Fibroblast of pulmonary artery (primary cell): ENCODE measurements around the gene AKAP12.

Experiments used
- DNase-seq: peaks from one replicate; pipeline ENCODE4 v3.0.0-alpha.2; 2010; ENCODE audit warnings: low read depth
- H3K4me3 ChIP-seq: replicated peaks from 2 replicates; pipeline ENCODE4 v1.5.1; 2011; ENCODE audit warnings: low read depth, mild to moderate bottlenecking, control low read depth, low read length, moderate library complexity
- TF ChIP-seq, protein P1 (sequence below): IDR thresholded peaks from 2 replicates; pipeline ENCODE4 v1.5.1; 2011; ENCODE audit warnings: mild to moderate bottlenecking, control low read depth, low read length, inconsistent platforms; ENCODE audit errors: missing control alignments

Gene AKAP12

GRCh38 chr6:151320140-151320539 is 80.4 kb downstream of the AKAP12 start:
- TF ChIP-seq, protein P1, sequence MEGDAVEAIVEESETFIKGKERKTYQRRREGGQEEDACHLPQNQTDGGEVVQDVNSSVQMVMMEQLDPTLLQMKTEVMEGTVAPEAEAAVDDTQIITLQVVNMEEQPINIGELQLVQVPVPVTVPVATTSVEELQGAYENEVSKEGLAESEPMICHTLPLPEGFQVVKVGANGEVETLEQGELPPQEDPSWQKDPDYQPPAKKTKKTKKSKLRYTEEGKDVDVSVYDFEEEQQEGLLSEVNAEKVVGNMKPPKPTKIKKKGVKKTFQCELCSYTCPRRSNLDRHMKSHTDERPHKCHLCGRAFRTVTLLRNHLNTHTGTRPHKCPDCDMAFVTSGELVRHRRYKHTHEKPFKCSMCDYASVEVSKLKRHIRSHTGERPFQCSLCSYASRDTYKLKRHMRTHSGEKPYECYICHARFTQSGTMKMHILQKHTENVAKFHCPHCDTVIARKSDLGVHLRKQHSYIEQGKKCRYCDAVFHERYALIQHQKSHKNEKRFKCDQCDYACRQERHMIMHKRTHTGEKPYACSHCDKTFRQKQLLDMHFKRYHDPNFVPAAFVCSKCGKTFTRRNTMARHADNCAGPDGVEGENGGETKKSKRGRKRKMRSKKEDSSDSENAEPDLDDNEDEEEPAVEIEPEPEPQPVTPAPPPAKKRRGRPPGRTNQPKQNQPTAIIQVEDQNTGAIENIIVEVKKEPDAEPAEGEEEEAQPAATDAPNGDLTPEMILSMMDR = no peak
- no peak overlapping the region for H3K4me3 ChIP-seq

DNA sequence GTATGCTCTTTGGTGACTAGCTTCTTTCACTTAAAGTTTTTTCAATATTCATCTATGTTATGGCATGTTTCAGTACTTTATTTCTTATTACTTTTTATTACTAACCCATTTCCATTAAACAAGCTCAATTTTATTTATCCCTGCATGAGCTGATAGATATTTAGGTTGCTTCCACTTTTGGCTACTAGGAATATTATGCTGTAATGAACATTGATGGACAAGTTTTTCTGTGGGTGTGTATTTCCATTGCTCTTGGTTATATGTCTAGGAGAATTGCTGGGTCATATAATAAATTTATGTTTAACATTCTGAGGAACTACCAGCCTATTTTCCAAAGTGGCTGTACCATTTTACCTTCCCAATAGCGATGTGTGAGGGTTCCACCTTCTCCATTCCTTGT is 81.7 kb downstream of the AKAP12 start:
- no peak for DNase-seq
- TF ChIP-seq, protein P1 = no peak
- no peak overlapping the region for H3K4me3 ChIP-seq

More at GRCh38 chr6:151320140-151320539, 80.4 kb downstream of the AKAP12 start:
- no peak for DNase-seq

DNA sequence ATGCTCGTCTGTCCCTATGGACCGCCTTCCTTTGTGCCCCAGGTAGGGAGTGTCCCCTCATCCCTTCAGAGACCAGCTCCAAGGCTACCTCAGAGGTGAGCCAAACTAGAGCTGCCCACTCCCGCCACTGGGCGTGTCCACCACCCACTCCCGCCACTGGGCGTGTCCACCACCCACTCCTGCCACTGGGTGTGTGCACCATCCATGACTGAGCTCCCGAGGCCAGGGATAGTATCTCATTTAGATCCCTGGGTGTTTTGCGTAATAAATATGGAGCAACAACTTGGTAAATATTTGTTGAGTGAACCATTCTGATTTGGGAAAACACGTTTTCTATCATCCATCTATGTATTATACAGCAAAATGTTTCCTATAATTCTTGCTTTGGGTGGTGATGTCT is 82.8 kb downstream of the AKAP12 start:
- TF ChIP-seq, protein P1 = no peak
- no peak overlapping the region for H3K4me3 ChIP-seq
- no peak for DNase-seq

GRCh38 chr6:151323791-151324487 is 84.2 kb downstream of the AKAP12 start:
- TF ChIP-seq, protein P1 = peak; percentile 90
- peak; percentile 92 for DNase-seq
- H3K4me3 ChIP-seq = no peak overlapping the region

DNA sequence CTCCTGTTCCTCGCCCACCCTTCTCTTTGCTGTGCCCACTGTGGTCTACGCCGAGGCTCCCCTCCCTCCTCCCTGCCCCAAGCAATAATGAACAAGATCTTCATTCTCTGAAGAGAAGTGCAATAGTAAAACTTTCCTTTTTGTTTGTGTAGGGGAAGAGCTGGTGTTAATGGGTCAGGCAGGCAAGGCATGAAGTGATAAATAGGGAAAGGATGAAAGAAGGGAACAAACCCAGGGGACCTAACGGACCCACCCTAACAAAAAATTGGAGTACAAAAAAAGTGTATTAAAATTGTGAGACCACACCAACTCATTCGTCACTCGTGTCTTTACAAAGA is 84.7 kb downstream of the AKAP12 start:
- DNase-seq = no peak
- no peak overlapping the region for H3K4me3 ChIP-seq
- TF ChIP-seq, protein P1 = no peak

DNA sequence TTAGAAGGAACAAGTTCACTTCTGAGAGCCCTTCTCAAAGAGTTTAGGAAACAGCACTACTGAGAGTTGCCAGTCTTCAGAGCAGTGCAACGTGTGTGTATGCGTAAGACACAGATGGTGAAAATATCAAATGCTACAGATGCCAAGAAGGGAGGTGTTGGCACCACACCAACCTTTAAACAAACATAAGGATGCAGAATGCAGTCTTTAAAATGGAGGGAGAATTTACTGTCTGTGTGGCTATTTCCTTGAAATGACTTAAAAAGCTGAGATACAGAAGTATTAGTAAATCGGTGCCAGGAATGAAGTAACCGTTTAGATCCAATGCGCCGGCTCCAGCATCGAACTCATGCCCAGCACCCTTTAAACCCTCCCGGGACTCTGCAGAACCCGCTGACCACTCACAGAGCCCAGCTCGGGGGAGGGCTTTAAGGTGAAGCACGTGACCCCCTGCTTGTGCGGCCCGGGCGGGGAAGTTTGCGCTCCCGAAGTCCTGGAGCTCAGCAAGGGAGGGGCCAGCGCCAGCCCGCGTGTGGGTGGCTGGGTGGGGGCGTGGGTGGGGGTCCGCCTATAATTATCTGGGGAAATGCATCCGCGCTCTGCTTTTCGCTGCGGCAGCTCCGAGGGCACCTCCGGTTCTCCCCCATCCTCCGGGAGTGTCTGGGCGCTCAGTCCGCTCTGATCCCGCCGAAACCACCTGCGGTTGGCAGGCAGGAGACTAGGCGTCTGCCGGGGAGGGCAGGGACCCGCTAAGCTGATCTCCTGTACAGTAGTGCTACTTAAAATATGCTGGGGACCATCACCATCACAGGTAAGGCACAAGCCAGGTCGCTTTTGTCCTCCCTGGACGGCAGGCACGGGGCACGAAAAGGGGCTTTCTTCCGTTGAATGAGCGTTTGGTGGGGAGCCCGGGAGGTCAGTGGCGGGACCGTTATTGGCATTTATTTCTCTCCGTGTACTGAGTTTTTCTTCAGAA is 85.6 kb downstream of the AKAP12 start:
- TF ChIP-seq, protein P1 = no peak
- H3K4me3 ChIP-seq = peak overlapping the region; percentile 71
- peak; percentile 76 for DNase-seq
